Islet of Langerhans (tissue), 1 donor: ENCODE results near the gene SPRN.
"Not testable (repeated sequence)": the region's sequence is repeated elsewhere in the genome, so short reads cannot be mapped to it uniquely, and the experiment has no call there.

Experiments
- FAIRE-seq: peaks from one replicate; lab custom pipeline; 2011; peaks lifted over from hg19 to GRCh38; lab: Jason Lieb, UNC

Gene SPRN, protein sequence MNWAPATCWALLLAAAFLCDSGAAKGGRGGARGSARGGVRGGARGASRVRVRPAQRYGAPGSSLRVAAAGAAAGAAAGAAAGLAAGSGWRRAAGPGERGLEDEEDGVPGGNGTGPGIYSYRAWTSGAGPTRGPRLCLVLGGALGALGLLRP

DNA sequence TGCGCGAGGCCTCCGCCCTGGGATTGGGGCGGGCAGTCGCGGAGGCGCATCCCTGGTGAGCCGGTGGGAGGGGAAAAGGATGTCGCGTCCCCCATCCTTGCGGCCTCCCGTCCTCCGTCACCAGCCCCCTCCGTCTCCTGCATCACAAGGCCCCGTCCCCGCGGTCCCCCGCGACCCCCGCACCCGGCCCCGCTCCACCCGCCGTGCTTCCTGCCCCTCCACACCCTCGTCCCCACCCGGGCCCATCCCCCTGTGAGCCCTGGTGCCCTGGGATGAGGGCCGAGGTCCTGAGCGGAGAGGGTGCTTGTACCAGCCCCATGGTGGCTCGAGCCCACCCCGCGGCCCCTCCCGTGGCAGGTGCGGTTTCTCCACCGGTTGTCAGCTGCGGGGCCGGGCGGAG lies at the start of gene SPRN:
Gene SPRN, minus strand, starts transcription at position 25 of the 400 bp plus-strand sequence. CDS start 944 bp downstream, outside the sequence.
- not testable (repeated sequence) for FAIRE-seq

DNA sequence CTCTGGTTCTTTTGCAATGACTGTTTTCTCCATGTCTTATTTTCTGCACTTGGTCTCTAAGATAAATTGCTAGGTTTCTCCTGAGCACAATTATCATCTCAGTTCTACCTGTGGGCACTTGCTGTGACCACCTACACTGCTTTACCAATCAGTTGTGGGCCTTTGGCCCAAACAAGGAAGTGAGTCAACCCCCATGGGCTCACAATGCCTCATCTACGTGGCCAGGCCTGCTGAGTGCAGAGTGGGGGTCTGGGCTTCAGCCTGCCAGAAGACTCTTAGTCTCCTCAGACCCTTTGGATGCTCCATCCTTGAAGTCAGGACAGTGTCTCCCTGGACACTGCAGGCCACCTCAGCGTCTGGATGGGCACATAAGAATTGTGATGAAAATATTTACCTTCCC lies 49.6 kb upstream of the SPRN start:
- FAIRE-seq: no peak

DNA sequence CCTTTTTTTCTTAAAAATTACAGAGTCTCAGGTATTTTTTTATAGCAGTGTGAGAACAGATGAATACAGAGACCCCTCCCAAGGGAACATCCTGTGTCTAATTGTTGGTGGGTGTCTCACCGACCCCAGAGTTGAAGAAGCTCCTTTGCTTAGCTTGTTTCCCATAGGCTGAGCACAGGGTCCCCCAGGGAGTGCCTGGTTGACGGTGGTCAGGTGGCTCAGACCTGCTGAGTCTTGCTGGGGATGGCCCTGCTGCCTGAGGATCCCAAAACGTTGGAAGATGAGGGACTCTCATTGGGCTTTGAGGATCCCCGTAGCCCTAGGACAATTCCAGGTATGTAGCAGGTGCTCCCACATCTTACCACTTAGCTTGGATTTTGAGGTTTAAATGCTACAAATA lies 48.8 kb upstream of the SPRN start:
- FAIRE-seq: no peak

DNA sequence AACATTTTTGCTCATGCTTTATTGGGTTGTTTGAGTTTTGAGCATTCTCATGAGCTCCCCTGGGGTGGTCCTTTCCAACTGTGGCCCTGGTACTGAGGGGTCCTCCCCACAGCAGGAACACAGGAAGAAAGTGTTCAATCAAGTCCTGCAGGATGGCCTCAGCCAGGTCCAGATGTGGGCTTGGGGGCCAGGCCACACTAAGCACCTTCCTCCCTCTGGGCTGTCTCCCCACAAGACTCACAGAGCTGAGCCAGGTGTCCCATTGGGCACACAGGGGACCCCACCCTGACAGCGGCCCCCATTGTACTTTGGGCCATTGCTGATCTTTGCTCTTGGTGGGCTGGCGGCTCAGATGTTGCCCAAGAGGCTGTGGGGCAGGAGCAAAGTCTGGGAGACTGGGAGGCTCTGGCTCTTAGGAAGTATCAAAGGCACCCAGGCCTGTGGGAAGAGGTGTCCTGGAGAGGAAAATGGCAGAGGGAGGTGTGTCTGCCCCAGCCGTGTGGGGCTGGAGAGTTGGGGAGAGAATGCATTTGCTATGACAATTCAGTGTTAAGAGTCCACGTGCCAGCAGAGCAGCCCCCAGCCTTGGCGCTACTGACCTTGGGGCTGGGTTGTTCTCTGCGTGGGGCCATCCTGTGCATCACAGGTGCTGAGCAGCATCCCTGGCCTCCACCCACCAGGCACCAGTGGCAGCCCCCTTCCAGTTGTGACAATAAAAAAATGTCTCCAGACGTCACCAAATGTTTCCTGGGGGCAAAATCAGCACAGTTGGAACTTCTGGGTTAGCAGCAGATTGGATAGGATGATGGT lies 47.1 kb upstream of the SPRN start:
- no peak for FAIRE-seq

DNA sequence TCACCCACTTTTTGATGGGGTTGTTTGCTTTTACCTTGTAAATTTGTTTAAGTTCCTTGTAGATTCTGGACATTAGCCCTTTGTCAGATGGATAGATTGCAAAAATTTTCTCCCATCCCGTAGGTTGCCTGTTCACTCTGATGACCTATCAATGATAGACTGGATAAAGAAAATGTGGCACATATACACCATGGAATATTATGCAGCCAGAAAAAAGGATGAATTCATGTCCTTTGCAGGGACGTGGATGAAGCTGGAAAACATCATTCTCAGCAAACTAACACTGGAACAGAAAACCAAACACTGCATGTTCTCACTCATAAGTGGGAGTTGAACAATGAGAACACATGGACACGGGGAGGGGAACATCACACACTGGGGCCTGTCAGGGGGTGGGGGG lies 44.8 kb upstream of the SPRN start:
- not testable (repeated sequence) for FAIRE-seq

DNA sequence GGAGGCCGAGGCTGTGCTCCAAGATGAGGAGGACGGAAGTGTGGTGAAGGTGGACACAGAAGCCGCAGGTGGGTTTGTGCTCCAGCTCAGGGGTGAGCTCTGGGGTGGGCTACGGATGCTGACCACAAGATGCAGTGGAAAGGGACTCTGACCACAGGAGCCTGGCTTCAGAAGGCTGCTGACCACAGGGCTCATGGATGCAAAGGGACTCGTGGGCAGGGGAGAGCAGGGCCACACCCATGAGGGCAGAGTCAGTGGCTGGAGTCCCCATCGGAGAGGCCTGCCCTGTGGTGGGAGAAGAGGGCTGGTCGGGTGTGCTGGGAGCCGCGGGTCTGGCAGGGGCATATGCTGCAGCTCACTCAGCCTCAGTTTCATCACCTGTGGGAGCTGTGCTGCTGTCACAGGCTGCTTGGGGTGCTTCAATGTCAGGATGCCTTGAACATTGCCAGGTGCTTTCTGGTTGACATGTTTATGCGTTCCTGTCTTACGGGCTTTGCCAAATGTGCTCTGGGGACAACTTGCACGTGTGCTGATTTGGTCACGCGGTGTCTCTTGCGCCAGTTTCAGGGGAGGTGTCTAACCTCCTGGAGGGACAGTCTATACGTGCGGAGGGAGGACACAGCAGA lies 43.0 kb upstream of the SPRN start:
- no peak for FAIRE-seq

DNA sequence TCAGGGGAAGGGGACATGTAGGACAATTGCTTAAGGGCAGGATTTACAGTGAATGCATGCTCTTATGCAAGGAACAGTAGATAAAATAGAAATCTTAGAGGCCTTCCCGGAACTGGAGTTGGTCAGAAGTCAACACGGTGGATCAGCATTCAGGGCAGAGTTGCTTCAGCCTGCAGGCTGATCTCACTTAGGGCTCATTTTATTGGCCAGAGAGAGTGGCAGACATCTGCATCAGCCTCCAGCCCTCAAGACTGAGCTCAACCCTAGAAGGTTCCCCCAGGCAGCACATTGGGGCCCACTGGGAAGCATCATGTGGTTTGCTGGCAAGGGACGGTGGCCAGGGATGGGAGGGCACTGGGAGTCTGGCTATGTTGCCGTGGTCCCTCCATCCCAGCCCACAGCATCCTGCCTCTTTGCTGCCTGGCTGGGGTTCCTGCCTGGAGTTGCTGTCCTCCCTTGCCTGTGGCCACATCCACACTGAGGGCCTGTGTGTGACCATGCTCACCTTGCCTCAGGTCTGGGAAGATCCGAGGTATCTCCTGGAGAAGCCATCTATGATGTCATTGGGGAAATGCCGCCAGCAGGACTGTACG lies 42.4 kb upstream of the SPRN start:
- no peak for FAIRE-seq

DNA sequence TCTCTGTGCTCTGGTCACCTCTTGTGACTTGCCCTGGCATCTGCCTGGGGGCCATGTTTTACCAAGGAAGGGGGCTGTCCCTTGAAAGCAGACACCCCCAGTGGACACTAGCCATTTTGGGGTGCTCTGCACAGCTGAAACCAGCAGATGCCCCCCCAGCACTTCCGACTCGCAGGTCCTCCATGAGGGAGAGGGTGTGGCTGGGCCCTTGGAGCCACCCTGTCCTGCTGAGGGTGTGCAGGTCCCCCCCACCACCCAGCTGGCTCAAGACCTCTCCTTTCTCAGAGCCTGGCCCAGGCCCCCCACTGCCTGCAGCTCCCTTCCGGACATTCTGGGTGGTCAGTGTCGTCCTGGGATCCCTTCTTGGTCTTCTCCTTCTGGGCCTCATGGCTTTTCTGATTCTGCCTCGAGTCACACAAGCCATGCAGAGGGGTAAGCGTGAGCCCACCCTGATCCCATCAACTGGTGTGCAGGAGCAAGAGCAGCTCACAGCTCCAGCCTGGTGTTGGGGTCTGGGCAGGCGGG lies 41.6 kb upstream of the SPRN start:
- FAIRE-seq: no peak

DNA sequence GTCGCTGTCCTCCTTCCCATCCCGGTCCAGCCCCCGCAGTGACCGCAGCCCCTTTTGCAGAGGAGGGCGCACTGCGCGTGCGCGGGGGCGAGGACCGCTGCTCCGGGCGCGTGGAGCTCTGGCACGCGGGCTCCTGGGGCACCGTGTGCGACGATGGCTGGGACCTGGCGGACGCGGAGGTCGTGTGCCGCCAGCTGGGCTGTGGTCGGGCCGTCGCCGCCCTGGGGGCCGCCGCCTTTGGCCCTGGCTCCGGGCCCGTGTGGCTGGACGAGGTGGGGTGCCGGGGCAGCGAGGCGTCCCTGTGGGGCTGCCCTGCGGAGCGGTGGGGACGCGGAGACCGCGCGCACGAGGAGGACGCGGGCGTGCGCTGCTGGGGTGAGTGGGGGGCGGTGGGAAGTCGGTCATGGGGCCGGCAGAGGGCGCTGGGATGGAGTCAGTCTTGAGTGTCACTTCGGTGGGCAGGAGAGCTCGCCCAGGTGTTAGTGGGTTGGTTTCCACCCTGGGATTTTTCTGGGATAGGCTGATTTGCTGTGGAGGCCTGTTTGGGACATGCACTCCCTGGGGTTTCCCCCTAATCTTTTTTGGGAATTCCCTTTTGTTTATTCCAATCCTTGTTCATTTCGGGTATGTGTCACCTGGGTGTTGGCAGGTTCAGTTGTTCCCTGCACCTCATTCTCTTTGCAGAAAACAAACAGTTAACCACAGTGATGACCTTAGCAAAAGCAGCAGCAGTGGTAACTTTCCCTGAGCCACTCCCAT lies 40.9 kb upstream of the SPRN start:
- no peak for FAIRE-seq

DNA sequence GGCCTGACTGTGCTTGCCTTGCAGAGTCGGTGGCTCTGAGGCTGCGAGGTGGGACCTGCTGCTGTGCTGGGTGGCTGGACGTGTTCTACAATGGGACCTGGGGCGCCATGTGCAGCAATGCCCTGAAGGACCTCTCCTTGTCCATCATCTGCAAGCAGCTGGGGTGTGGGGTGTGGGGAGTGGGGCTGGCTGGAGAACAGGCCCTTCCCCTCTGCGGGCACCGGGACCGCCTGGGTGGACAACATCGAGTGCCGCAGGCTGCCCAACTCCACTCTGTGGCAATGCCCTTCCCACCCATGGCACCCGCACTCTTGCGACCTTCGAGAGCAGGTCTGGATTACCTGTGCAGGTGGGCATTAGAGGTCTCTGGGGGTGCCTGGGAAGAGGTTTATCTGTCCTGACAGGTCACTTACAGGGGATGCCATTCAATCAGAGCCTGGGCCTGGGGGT lies 40.2 kb upstream of the SPRN start:
- no peak for FAIRE-seq

DNA sequence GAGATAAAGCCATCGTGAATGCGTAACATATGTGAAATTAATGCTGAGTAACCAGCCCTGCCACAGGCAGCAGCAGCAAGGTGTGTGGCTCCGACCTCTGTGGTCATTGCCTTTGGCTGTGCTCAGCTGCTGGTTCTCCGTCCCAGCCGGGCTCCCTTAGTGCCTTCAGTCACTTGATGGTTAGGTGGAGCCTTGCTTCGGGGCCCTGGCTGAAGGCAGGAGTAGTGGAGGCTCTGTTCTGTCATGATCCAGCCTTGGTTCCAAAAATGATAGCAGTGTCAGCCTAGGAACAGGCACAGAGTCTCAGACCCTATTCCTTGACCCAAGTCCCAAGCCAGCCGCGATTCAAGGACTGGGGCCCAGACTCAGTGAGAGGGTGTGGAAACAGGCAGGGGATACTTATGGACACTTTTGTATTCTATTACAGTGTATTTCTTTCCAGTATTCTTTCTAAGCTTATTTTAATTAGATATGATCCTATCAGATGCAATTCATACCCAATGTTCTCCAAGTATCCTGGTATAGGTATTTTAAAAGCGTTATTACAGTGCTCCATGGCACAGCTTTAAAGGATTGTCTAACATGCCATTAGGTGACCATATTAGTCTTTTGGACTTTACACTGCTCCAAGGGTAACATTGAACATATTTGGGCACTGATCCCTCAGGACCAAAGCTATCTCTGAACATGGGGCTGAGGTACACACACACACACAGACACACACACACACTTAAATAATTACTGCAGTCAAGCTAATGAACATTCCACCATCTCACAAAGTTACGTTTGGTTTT lies 38.3 kb upstream of the SPRN start:
- no peak for FAIRE-seq

DNA sequence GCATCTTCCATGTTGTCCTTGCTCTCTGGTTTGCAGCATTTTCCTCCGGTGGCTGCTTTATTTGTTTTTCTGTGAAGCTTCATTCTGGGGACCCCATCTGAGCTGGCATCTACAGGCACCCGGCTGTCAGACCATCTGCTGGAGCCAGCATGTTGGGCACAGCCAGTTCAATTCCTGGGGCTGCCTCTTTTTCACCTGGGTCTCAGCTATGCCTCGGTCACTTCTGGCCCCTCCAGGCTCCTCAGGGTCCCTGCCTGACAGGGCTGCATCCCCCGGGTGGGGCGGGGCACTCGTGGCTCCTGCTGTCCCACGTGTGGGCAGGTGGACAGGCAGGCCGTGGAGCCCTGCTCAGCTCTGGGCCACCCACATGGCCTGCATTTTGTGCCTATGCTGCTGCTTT lies 37.4 kb upstream of the SPRN start:
- FAIRE-seq: no peak

DNA sequence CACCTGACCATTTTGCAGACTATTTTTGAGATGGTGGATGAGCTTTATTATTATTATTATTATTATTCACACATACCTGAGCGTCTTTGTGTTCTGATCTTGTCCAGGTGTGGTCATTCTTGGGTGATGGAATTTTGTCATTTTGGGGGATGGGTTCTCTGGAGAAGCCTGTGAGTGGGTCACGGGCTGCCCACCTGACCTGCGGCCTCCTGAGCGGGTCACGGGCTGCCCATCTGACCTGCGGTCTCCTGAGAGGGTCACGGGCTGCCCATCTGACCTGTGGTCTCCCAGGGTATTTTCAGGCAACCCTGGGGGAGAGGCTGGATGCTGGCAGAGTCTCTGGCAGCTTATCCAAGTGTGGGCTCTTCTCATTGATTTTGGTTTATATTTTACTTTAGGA lies 36.6 kb upstream of the SPRN start:
- no peak for FAIRE-seq

DNA sequence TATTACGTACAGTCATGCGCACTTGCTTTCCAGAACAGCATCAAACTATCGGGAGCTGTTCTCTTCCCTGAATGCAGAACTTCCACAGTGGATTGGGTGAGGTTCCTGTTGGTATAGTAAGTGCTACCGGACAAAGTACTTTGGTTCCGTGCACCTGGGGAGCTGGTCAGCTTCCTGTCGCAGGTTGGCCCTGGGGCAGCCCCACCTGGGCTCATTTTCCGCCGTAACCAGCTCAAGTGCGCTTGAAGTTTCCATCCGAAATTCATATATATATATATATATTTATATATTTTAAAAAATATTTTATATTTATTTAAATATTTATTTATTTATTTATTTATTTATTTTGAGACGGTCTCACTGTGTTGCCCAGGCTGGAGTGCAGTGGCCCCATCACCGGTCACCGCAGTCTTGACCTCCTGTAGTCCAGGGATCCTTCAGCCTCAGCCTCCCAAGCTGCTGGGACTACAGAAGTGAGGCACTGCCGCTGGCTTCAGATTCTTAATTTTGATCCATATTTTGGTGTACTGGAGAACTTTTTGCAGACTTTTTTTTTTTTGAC lies 35.9 kb upstream of the SPRN start:
- FAIRE-seq: no peak

DNA sequence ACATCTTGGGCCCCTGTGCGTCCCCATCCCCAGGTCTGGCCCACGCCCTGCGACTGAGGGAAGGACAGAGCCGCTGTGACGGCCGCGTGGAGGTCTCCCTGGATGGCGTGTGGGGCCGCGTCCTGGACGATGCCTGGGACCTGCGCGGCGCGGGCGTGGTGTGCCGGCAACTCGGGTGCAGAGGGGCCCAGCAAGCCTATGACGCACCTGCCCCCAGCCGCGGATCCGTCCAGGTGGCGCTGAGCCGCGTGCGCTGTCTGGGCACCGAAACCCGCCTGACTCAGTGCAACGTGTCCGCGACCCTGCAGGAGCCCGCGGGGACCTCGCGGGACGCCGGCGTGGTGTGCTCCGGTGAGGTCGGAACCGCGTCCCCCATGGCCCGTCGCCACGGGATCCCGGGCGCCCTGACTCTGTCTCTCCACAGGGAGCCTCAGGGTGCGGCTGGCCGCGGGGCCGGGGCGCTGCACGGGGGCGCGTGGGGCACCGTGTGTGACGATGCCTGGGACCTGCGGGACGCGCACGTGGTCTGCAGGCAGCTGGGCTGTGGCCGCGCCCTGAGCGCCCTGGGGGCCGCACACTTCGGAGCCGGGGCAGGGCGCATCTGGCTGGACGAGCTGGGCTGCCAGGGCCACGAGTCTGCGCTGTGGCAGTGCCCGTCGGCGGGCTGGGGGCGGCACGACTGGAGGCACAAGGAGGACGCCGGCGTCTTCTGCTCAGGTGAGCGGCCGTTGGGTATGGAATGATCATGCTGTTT lies 35.2 kb upstream of the SPRN start:
- FAIRE-seq: no peak

DNA sequence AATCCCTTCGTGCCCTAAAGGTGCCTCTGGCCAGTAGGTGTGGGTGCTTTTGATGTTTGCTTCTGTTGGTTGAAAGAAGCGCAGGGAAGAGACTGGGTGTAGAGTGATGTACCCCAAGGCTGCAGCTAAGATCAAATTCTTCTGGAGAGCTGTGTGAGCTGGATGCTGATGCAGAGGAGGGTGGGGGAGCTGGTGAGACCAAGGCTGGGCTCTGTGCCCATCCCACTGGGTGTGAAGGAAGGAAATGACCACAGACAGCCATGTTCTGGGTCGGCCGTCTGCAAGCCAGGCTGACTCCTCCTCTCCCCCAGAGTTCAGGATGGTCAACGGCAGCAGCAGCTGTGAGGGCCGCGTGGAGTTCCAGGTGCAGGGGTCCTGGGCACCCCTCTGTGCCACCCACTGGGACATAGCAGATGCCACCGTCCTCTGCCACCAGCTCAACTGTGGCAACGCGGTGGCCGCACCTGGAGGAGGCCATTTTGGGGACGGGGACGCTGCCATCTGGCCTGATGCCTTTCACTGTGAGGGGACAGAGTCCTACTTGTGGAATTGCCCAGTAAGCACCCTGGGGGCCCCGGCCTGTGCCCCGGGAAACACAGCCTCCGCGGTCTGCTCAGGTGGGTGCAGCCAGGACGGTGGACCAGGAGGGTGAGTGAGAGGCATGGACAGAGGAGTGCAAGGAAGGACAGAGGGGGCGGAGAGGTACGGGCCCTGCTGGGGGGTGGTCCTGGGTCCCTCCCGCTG lies 34.5 kb upstream of the SPRN start:
- FAIRE-seq: no peak

DNA sequence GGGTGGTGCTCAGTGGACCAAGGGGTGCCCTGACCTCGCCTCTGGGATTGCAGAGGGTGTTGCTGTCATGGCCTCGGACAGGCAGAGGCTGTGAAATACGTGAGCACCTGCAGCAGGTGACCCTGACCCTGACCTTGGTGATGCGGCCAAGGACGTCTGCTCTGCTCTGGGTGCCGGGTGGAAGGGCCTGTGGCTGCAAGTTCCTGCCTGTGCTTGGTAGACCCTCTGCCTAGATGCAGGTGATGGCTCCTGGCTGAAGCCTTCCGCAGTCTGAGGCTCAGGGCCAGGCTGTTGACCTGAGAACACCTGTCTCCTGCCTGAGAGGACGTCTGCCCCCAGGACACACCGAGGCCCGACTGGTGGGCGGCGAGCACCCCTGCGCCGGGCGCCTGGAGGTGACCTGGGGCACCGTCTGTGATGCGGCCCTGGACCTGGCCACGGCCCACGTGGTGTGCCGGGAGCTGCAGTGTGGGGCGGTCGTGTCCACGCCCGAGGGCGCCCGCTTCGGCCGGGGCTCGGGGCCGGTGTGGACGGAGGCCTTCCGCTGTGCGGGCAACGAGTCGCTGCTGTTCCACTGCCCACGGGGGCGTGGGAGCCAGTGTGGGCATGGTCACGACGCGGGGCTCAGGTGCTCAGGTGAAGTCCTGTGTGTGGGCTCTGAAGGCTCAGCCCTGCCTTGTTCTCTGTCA lies 33.7 kb upstream of the SPRN start:
- no peak for FAIRE-seq

DNA sequence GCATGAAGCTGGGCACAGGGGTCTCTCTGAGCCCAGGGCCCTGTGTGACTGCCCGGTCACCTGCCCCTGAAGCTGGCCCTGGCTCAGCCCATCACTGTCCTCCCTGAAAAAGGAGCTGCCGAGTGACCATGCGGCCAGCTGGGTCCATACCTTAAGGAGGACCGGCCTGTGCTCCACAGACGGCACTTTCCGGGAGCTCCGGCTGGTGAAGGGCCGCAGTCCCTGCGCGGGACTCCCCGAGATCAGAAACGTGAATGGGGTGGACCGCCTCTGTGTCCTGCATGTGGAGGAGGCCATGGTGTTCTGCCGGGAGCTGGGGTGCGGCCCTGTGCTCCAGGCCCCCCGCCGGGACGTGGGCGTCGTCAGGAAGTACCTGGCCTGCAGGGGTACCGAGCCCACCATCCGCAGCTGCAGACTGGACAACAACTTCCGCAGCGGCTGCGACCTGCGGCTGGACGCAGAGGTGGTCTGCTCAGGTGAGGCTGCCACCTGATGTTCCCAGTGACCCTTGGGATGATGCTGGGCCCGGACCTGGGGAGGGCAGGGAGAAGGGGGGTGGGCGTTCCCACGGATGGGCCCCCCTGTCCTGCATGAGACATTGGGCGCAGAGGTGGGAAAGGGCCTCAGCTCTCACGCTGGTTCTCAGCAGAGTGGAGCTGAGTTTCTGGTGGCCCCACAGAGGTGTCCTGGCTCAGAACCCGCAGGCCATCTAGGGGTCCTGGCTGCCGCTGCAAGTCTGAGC lies 32.8 kb upstream of the SPRN start:
- FAIRE-seq: no peak
